ENCODE data around the gene FKBP7.
A peak's percentile ranks its signal among the peaks of the same experiment; 100 is the strongest.
"Not testable (repeated sequence)": the region's sequence is repeated elsewhere in the genome, so short reads cannot be mapped to it uniquely, and the experiment has no call there.

The FKBP7 gene, protein sequence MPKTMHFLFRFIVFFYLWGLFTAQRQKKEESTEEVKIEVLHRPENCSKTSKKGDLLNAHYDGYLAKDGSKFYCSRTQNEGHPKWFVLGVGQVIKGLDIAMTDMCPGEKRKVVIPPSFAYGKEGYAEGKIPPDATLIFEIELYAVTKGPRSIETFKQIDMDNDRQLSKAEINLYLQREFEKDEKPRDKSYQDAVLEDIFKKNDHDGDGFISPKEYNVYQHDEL

DNA sequence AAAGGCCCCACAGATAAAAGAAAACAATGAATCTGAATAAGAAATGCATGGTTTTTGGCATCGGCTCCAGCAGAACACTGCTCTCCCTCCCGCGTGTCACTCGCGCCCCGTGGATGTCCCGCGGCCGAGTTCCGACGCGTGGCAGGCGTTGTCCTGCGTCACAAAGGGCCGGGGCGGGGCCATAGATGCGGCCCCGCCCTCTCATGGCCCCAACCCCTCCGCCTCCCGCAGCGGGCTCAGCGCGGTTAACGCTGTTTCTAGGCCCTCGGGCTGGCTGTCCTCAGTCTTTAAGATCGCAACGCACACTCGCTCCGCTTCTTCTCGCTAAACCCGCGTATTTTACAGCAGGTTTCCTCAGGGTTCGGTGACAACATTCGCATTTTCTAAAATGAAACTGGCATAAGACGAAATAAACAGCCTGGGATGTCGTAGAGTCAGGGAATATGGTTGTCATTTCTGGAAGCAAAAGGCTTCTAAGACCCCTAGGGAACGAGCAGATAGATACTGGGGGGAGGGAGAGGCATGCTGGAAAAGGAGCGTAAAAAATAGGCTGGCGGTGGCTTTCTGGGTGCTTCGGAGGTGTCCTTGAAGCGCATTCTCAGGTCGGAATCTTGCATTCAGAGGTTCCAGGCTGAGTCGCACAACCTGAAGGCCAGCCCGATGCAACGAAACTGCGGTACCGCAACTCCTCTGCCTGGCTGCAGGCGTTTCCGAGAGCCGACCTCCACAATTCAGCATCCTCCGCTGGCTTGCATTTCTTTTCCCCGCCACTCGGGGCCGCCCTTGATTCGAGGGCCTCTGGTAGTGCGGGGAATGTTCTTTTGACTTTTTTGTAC is at the start of gene FKBP7:
Gene FKBP7 (minus strand): TSS at position 162 of the 836 bp plus-strand sequence. CDS start 101 bp downstream, at position 61.
- peak within 1 kb of the TSS; percentile 99 for H3K4me3 ChIP-seq (ENCODE audit: control insufficient read depth, low read depth, low read length)
- DNase-seq (ENCODE audit: low read depth): peak; percentile 75
- TF ChIP-seq, protein P1, sequence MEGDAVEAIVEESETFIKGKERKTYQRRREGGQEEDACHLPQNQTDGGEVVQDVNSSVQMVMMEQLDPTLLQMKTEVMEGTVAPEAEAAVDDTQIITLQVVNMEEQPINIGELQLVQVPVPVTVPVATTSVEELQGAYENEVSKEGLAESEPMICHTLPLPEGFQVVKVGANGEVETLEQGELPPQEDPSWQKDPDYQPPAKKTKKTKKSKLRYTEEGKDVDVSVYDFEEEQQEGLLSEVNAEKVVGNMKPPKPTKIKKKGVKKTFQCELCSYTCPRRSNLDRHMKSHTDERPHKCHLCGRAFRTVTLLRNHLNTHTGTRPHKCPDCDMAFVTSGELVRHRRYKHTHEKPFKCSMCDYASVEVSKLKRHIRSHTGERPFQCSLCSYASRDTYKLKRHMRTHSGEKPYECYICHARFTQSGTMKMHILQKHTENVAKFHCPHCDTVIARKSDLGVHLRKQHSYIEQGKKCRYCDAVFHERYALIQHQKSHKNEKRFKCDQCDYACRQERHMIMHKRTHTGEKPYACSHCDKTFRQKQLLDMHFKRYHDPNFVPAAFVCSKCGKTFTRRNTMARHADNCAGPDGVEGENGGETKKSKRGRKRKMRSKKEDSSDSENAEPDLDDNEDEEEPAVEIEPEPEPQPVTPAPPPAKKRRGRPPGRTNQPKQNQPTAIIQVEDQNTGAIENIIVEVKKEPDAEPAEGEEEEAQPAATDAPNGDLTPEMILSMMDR (conservative IDR thresholded peaks at IDR 0.05; ENCODE audit: control insufficient read depth, insufficient read depth, low read depth, low read length): peak; percentile 67

DNA sequence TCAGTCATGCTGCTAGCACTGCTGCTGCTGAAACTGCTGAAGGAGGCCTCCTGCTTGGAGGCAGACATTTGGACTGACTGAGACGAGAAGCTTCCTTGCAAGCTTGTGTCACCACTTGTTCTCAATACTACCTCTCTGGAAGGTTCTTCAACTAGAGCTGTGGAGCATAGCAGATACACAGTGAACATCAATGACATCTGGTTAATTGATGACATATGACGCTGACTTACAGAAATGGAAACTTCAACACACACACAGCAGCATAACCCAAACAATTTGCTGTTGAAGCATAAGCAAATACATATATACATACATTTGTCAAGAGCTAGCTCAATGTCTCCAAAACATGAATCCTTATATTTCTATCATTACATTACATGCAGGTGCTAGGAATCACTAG is 49.2 kb upstream of the FKBP7 start:
- TF ChIP-seq, protein P1 (conservative IDR thresholded peaks at IDR 0.05; ENCODE audit: control insufficient read depth, insufficient read depth, low read depth, low read length): no peak
- no peak overlapping the region for H3K4me3 ChIP-seq (ENCODE audit: control insufficient read depth, low read depth, low read length)
- no peak for DNase-seq (ENCODE audit: low read depth)

DNA sequence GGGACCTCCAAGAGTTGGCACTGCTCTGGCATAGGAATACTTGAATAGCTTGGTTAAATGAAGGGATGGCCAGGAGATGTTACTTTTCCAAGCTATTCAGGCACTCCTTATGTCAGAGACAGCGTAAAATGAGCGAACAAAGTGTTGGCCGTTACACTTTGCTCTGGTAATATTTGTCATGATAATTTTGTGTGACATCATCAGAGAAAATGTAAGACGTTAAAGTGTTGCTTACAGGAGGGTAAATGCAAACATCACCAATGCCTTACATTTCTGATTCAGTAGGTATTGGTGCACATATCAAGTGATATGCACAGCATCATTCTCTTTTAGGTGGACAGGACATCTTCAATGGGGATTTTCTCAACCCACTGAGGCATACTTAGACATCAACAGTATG is 47.9 kb upstream of the FKBP7 start:
- no peak for DNase-seq (ENCODE audit: low read depth)
- TF ChIP-seq, protein P1 (conservative IDR thresholded peaks at IDR 0.05; ENCODE audit: control insufficient read depth, insufficient read depth, low read depth, low read length): no peak
- H3K4me3 ChIP-seq (ENCODE audit: control insufficient read depth, low read depth, low read length): no peak overlapping the region

DNA sequence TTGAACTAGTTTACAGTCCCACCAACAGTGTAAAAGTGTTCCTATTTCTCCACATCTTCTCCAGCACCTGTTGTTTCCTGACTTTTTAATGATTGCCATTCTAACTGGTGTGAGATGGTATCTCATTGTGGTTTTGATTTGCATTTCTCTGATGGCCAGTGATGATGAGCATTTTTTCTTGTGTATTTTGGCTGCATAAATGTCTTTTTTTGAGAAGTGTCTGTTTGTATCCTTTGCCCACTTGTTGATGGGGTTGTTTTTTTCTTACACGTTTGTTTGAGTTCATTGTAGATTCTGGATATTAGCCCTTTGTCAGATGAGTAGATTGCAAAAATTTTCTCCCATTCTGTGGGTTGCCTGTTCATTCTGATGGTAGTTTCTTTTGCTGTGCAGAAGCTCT is 47.1 kb upstream of the FKBP7 start:
- DNase-seq (ENCODE audit: low read depth); H3K4me3 ChIP-seq (ENCODE audit: control insufficient read depth, low read depth, low read length): not testable (repeated sequence)

DNA sequence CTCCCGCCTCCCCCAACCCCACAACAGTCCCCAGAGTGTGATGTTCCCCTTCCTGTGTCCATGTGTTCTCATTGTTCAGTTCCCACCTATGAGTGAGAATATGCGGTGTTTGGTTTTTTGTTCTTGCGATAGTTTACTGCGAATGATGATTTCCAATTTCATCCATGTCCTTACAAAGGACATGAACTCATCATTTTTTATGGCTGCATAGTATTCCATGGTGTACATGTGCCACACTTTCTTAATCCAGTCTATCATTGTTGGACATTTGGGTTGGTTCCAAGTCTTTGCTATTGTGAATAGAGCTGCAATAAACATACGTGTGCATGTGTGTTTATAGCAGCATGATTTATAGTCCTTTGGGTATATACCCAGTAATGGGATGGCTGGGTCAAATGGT is 46.6 kb upstream of the FKBP7 start:
- H3K4me3 ChIP-seq (ENCODE audit: control insufficient read depth, low read depth, low read length); DNase-seq (ENCODE audit: low read depth): not testable (repeated sequence)

DNA sequence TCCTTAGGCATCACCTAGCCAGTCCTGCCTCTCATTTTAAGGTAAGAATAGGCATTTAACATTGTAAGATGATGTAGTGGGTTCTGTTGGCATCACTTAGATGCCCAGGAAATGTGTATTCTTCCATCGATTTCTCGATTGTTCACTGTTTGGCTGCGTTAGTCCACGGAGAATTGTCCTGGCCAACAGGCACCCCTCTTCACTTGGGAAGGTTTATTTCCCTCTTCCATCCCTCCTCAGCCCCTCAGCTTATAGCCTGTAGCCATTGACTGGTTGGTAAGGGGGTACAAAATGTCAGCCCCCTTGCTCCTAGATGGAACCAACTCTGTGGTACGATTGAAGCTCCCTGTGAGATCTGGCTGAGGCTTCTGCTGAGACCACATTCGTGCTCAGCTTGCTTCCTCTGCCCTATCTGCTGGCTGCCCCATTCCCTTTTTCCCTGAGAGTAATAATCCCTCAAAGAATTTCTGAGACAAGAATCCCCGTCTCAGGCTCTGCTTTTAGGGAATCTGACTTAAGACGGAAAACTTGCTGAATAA is 45.3 kb upstream of the FKBP7 start:
- peak; percentile 8 for DNase-seq (ENCODE audit: low read depth)
- TF ChIP-seq, protein P1 (conservative IDR thresholded peaks at IDR 0.05; ENCODE audit: control insufficient read depth, insufficient read depth, low read depth, low read length): no peak

DNA sequence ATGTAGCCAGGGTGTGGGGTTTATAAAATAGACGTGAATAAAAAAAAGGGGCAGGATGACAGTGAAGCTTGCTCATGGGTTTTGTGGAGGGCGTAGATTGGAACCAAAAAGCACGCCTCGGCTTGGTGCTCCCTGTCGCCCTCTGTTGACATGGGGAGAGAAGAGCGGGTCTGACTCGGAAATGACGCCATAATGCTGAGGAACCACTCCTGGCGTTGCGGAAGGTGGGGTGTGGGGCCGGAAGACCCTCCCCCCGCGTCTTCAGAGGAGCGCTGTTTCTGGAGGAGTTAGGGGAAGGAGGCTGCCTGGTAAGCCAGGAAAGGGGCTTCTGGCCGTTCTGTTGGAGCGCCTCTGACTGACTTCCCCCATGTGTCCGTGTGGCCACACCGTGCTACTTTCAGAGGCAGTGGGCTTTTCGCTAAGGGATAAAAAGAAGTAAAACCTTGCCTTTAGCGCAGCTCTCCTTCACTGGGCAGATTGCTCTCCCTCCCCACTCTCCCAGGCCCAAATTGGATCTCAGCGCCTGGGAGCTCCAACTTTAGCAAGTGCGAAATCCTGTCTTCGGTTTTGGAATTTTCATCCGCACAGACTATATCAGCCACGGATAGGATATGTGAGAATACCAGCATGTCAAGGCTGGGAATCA is 44.7 kb upstream of the FKBP7 start:
- peak overlapping the region; percentile 78 for H3K4me3 ChIP-seq (ENCODE audit: control insufficient read depth, low read depth, low read length)
- TF ChIP-seq, protein P1 (conservative IDR thresholded peaks at IDR 0.05; ENCODE audit: control insufficient read depth, insufficient read depth, low read depth, low read length): peak; percentile 85
- peak; percentile 84 for DNase-seq (ENCODE audit: low read depth)

More for the DNA sequence above, 45.3 kb upstream of the FKBP7 start:
- H3K4me3 ChIP-seq (ENCODE audit: control insufficient read depth, low read depth, low read length): peak overlapping the region; percentile 78
